Ectodermal cell (in vitro differentiated cells): Measurements from ENCODE around the gene ZNF273.

Experiments used
- H3K27ac ChIP-seq: 2 replicates; pipeline ENCODE4 v1.7.0; 2013; ENCODE audit warnings: mild to moderate bottlenecking, low read depth, low read length; ENCODE audit not compliant: insufficient read depth, poor library complexity, severe bottlenecking
- H3K27me3 ChIP-seq: 2 replicates; pipeline ENCODE4 v1.7.0; 2013; ENCODE audit warnings: mild to moderate bottlenecking, low read length; ENCODE audit not compliant: insufficient read depth, control insufficient read depth, poor library complexity, severe bottlenecking
- H3K36me3 ChIP-seq: one replicate; pipeline ENCODE4 v1.7.0; 2013; ENCODE audit warnings: low read length; ENCODE audit not compliant: control insufficient read depth, insufficient read depth
- H3K4me1 ChIP-seq: one replicate; pipeline ENCODE4 v1.7.0; 2013; ENCODE audit warnings: low read length; ENCODE audit not compliant: control insufficient read depth, insufficient read depth
- H3K4me3 ChIP-seq: 2 replicates; pipeline ENCODE4 v1.7.0; 2013; ENCODE audit warnings: low read depth, low read length, control low read depth; ENCODE audit not compliant: insufficient read depth
- H3K9me3 ChIP-seq: 2 replicates; pipeline ENCODE4 v1.7.0; 2013; ENCODE audit warnings: mild to moderate bottlenecking, low read length, moderate library complexity; ENCODE audit not compliant: control insufficient read depth
- WGBS, 2 experiments: methylation state at CpG; one replicate each; pipeline ENCODE4 v1.1.7; 2013; ENCODE audit warnings: missing lambda C conversion rate in 2 of 2; 5-methylcytosine and 5-hydroxymethylcytosine counted together

The ZNF273 gene

DNA sequence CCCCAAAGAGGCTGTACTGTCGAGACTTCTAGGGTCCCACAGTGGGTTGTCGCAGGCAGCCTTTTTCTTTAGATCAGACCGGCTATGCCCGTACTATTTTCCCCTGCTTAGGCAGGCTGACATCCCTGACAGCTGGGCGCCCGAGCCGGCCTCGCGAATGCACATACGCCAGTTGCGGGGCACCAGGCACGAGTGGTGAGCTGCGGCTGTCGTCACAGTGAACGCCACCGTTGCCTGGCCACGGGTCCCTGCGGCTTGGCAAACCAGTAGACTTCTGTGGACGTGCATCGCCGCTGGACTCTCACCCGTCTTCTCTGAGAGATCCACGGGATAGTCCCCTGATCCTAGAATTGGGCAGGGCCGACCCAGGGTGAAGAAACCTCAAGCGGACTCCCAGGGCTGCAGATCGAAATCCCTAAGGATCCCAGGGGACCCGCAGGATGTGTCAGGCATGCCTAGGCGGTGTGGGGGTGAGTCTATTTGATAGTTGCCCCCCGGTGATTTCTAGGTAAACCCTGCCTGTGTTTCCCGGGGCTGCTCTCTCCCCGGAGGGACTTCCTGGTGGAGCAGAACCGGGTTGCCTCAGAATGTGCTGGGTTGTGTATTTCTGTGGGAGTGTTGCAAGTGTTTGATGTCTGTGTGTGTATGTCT lies 33.0 kb upstream of the ZNF273 start:
- no peaks in the 10 kb centered on the region for H3K36me3 ChIP-seq
- no peaks in the 10 kb centered on the region for H3K9me3 ChIP-seq
- H3K4me1 ChIP-seq: no peaks in the 10 kb centered on the region
- 92 to 93% methylated on average over 32 of the region's 32 CpGs for WGBS, 2 experiments
- H3K4me3 ChIP-seq: no peak overlapping the region
- H3K27ac ChIP-seq: no peak overlapping the region
- no peaks in the 10 kb centered on the region for H3K27me3 ChIP-seq

- H3K36me3 ChIP-seq: no peaks in the 10 kb centered on the region
- no peak overlapping the region for H3K4me3 ChIP-seq
- no peak overlapping the region for H3K27ac ChIP-seq
- WGBS, 2 experiments: 89 to 91% methylated on average over 13 of the region's 13 CpGs
- H3K9me3 ChIP-seq: no peaks in the 10 kb centered on the region
- H3K27me3 ChIP-seq: peaks cover 2% of the 10 kb centered on the region
- H3K4me1 ChIP-seq: no peaks in the 10 kb centered on the region
These were observed 32.4 kb upstream of the ZNF273 start for GRCh38 chr7:64870656-64871055.

DNA sequence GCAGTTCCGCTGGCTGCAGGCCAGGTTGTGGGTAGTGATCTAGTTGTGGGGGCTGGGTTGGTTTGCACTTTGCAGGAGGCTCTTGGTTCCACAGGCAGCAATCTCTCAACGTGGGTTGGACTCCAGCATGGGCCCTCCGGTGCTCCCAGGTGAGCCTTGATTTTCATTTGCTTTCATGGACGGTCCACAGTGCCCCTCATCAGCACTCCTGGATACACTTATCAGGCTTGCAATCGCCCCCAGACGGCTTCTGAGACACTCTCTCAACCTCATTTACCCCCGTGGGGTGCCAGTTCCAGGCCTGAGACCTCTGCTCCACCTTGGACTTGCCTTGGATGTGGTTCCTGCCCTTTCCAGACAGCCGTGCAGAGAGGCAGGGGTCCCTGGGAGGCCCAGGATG lies 31.3 kb upstream of the ZNF273 start:
- 76 to 79% methylated on average over 8 of the region's 8 CpGs for WGBS, 2 experiments
- no peaks in the 10 kb centered on the region for H3K36me3 ChIP-seq
- no peak overlapping the region for H3K27ac ChIP-seq
- peaks cover 13% of the 10 kb centered on the region for H3K27me3 ChIP-seq
- no peaks in the 10 kb centered on the region for H3K4me1 ChIP-seq
- no peak overlapping the region for H3K4me3 ChIP-seq
- H3K9me3 ChIP-seq: no peaks in the 10 kb centered on the region

DNA sequence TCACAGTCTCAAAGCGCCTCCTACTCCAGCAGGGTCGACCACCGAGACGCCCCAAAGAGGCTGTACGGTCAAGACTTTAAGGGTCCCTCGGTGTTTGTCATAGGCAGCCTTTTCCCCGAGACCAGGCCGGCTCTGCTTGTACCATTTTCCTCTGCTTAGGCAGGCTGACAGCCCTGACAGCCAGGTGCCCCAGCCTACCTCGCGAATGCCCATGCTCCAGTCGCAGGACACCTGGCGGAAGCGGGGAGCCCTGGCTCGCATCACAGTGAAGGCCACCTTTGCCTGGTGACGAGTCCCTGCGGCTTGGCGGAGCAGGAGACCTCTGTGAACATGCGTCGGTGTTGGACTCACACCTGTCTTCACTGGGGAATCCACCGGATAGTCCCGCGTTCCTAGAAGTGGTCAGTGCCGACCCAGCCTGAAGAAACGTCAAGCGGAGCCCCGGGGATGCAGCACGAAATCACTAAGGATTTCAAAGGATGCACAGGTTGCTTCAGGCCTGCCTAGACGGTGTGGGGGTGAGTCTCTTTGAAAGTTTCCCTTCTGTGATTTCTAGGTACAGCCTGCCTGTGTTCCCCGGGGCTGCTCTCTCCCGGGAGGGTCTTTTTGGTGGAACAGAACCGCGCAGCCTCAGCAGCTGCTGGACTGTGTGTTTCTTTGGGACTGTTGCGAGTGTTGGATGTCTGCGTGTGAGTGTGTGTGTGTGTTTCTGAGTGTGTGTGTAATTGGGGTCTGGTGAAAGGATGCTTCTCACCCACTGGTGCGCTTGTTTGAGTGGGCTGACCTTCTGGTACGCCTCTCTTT lies 30.5 kb upstream of the ZNF273 start:
- WGBS, 2 experiments: 92 to 93% methylated on average over 36 of the region's 36 CpGs
- Histone ChIP-seq H3K27me3 (peaks cover 18% of the 10 kb centered on the region), H3K4me3 (no peak overlapping the region)

GRCh38 chr7:64873155-64873500 lies 29.9 kb upstream of the ZNF273 start:
- Histone ChIP-seq H3K27ac (no peak overlapping the region), H3K4me3 (no peak overlapping the region), H3K36me3 (no peaks in the 10 kb centered on the region), H3K9me3 (no peaks in the 10 kb centered on the region), H3K4me1 (no peaks in the 10 kb centered on the region), H3K27me3 (peaks cover 20% of the 10 kb centered on the region)
- 93% methylated on average over 10 of the region's 10 CpGs for WGBS, 2 experiments

More for the DNA sequence above, 30.5 kb upstream of the ZNF273 start:
- Histone ChIP-seq H3K36me3 (no peaks in the 10 kb centered on the region), H3K9me3 (no peaks in the 10 kb centered on the region), H3K4me1 (no peaks in the 10 kb centered on the region), H3K27ac (no peak overlapping the region)

GRCh38 chr7:64873517-64873916 lies 29.6 kb upstream of the ZNF273 start:
- Histone ChIP-seq H3K36me3 (no peaks in the 10 kb centered on the region), H3K27ac (no peak overlapping the region), H3K9me3 (no peaks in the 10 kb centered on the region), H3K27me3 (peaks cover 20% of the 10 kb centered on the region), H3K4me1 (no peaks in the 10 kb centered on the region), H3K4me3 (no peak overlapping the region)
- 78 to 80% methylated on average over 5 of the region's 5 CpGs for WGBS, 2 experiments

GRCh38 chr7:64874114-64874513 lies 29.0 kb upstream of the ZNF273 start:
- Histone ChIP-seq H3K9me3 (no peaks in the 10 kb centered on the region), H3K4me1 (no peaks in the 10 kb centered on the region), H3K4me3 (no peak overlapping the region), H3K27ac (no peak overlapping the region), H3K36me3 (no peaks in the 10 kb centered on the region), H3K27me3 (peaks cover 20% of the 10 kb centered on the region)
- 85% methylated on average over 10 of the region's 10 CpGs for WGBS, 2 experiments

GRCh38 chr7:64874562-64875250 lies 28.4 kb upstream of the ZNF273 start:
- Histone ChIP-seq H3K27me3 (peaks cover 20% of the 10 kb centered on the region), H3K9me3 (no peaks in the 10 kb centered on the region), H3K4me3 (no peak overlapping the region), H3K27ac (no peak overlapping the region), H3K36me3 (no peaks in the 10 kb centered on the region), H3K4me1 (no peaks in the 10 kb centered on the region)
- 88 to 89% methylated on average over 23 of the region's 23 CpGs for WGBS, 2 experiments

DNA sequence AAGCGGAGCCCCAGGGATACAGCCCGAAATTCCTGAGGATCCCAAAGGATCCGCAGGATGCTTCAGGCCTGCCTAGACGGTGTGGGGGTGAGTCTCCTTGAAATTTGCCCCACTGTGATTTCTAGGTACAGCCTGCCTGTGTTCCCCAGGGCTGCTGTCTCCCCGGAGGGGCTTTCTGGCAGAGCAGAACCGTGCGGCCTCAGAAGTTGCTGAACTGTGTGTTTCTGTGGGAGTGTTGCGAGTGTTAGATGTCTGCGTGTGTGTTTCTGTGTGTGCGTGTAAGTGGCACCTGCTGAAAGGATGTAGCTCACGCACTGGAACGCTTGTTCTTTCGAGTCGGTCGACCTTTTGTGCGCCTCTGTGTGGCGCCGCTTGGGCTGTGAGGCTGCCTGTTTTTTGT lies 27.8 kb upstream of the ZNF273 start:
- H3K27ac ChIP-seq: no peak overlapping the region
- no peaks in the 10 kb centered on the region for H3K4me1 ChIP-seq
- H3K9me3 ChIP-seq: no peaks in the 10 kb centered on the region
- H3K4me3 ChIP-seq: no peak overlapping the region
- 93% methylated on average over 18 of the region's 18 CpGs for WGBS, 2 experiments
- H3K27me3 ChIP-seq: peaks cover 20% of the 10 kb centered on the region
- no peaks in the 10 kb centered on the region for H3K36me3 ChIP-seq

GRCh38 chr7:64875658-64876406 lies 27.2 kb upstream of the ZNF273 start:
- H3K4me3 ChIP-seq: no peak overlapping the region
- WGBS, 2 experiments: 92 to 93% methylated on average over 23 of the region's 23 CpGs
- H3K4me1 ChIP-seq: no peaks in the 10 kb centered on the region
- no peaks in the 10 kb centered on the region for H3K9me3 ChIP-seq
- H3K27ac ChIP-seq: no peak overlapping the region
- peaks cover 20% of the 10 kb centered on the region for H3K27me3 ChIP-seq
- H3K36me3 ChIP-seq: no peaks in the 10 kb centered on the region
